ENCODE data around the gene OVOL1.

GRCh38 chr11:65797711-65798110 is 10.8 kb downstream of the OVOL1 start:
- TF ChIP-seq ETS1 (IDR thresholded peaks at IDR 0.05), result no peak
- no peak for TF ChIP-seq CTCF (conservative IDR thresholded peaks at IDR 0.05; ENCODE audit: low read depth in 2 of 2)
- TF ChIP-seq POLR2AphosphoS5 (IDR thresholded peaks at IDR 0.05; ENCODE audit: low read depth), result no peak

Measured in GM23338 (cell line).